ENCODE measurements around the gene CNR2.
"Not testable (repeated sequence)": the region's sequence is repeated elsewhere in the genome, so short reads cannot be mapped to it uniquely, and the experiment has no call there.

CNR2 gene

DNA sequence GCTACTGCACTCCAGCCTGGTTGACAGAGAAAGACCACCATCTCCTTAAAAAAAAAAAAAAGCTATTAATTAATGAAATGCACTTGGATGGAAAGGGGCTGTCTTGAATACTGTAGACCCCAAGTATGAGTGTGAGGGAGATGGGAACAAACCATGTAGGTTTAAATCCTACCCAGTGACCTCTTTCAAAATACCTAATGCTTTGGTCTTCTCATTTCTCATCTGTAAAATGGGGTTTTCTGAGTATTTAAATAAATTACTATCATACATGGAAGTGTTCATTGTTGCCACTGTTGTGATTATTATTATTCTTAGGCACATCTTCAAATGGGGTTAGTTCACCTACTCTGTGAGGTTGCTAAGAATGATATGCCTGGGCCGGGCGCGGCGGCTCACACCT, 27.9 kb downstream of the CNR2 start:
- no peak for DNase-seq (ENCODE audit: extremely low read depth in 1 of 2, low read depth in 1 of 2)

DNA sequence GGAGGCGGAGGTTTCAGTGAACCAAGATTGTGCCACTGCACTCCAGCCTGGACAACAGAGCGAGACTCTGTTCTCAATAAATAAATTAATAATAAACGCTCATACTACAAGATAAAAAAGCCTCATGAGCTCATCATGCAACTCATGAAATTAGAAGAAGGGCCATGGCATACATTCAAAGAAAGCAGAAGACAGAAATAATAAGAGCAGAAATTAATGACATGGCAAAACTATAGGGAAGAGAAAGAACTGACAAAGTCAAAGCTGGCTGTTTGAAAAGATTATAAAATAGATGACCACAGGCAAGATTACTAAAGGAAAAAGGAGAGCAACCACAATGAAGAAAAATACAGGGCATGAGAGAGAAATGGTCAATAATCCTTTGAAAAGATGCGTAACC, 30.4 kb downstream of the CNR2 start:
- no peak for DNase-seq (ENCODE audit: extremely low read depth in 1 of 2, low read depth in 1 of 2)

- no peak for DNase-seq (ENCODE audit: extremely low read depth in 1 of 2, low read depth in 1 of 2)
Measured at GRCh38 chr1:23879809-23880208, 33.4 kb downstream of the CNR2 start.

DNA sequence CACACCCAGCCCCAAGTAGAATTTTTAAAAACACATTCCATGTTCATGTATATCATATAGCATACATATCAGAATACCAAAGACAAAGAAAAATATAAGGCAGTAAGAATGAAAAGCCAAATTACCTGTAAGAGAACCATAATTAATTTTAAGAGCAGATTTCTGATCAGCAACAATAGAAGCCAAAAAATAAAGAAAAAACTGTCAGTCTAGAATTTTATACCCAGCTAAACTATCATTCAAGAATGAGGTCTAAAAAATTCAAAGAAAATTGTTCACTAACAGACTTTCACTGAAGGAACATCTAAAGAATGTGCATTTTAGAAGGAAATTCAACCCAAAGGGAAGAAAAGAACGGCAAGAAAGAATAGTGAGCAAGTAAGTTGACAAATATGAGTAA, 34.5 kb downstream of the CNR2 start:
- DNase-seq (ENCODE audit: extremely low read depth in 1 of 2, low read depth in 1 of 2) = no peak

GRCh38 chr1:23875382-23875781, 37.8 kb downstream of the CNR2 start:
- DNase-seq (ENCODE audit: extremely low read depth in 1 of 2, low read depth in 1 of 2) = no peak

DNA sequence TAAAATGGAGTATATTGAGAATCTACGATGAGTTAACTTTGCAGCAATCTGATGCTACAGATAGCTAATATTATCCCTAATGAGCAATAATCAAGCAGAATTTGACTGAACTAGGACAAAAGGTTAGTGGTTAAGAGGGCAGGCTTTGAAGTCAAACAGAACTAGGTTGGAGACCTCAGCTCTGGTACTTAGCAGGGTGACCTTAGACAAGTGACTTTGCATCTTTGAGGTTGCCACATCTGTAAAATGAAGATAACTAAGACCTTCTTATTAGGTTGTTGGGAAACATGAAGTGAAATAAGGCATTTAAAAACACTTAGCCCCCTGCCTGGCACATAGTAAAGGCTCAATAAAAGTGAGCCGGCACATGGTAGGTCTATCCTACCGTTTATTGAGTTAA, 40.7 kb downstream of the CNR2 start:
- DNase-seq (ENCODE audit: extremely low read depth in 1 of 2, low read depth in 1 of 2) = no peak

DNA sequence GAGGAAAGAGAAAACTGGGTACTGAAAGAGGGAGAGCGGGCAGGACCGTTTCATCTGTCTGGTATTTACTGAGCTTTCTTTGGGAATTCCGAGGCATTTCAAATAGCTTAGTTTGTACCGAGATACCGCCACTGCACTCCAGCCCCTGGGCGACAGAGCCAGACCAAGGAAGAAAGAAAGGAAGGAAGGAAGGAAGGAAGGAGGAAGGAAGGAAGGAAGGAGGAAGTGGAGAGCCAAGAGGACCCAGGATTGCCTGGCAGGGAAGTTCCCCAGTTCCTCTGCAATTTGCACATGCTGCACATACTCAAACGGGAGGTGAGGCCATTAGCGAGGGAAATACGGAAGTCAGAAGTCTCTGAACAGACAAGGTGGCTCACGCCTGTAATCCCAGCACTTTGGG, 44.1 kb downstream of the CNR2 start:
- DNase-seq (ENCODE audit: extremely low read depth in 1 of 2, low read depth in 1 of 2) = no peak

DNA sequence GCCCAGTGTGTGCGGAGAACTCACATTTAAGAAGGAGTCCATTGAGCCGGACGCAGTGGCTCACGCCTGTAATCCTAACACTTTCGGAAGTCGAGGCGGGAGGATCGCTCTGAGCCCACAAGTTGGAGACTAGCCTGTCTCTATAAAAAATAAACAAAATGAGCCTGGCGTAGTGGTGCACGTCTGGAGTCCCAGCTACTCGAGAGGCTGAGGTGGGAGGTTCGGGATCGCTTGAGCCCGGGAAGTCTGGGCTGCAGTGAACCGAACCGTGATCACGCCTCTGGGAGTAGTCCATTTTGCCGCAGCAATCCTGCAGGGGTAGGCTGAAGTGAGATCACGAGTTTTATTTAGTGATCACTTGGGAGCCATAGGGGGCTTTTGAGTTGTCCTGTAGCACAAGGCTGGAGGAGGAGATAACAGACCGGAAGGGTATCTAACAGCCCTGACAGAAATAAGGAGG, 44.6 kb downstream of the CNR2 start:
- DNase-seq (ENCODE audit: extremely low read depth in 1 of 2, low read depth in 1 of 2) = no peak

GRCh38 chr1:23867895-23868556, 45.1 kb downstream of the CNR2 start, which contains the start of gene FUCA1:
TSS of gene FUCA1 (minus strand) at chr1:23868290. CDS start at chr1:23868286, 4 bp downstream.
- peak; percentile 82 to 90 for DNase-seq (ENCODE audit: extremely low read depth in 1 of 2, low read depth in 1 of 2)

DNA sequence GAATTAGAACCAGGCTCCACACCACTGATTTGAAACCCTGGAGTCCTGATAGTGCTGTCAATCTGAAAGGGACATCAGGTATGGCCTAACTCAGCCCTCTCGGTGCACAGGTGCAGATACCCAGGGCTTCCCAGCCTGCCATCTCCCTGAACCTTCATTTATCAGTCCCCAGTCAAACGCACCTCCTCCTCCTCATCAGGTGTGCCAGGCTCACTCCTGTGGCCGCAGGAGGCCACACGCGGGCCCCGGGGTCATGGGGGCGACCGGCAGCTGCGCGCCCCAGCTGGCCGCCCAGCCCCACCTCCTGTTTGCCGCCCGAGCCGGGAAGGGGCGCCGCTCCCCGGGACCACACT, 45.6 kb downstream of the CNR2 start:
- DNase-seq (ENCODE audit: extremely low read depth in 1 of 2, low read depth in 1 of 2) = no peak

GRCh38 chr1:23865543-23865930, 47.6 kb downstream of the CNR2 start:
- DNase-seq (ENCODE audit: extremely low read depth in 1 of 2, low read depth in 1 of 2) = no peak

GRCh38 chr1:23864801-23865542, 48.2 kb downstream of the CNR2 start:
- no peak for DNase-seq (ENCODE audit: extremely low read depth in 1 of 2, low read depth in 1 of 2)

- DNase-seq (ENCODE audit: extremely low read depth in 1 of 2, low read depth in 1 of 2) = no peak
Measured at GRCh38 chr1:23862640-23863039, 50.5 kb downstream of the CNR2 start.

DNA sequence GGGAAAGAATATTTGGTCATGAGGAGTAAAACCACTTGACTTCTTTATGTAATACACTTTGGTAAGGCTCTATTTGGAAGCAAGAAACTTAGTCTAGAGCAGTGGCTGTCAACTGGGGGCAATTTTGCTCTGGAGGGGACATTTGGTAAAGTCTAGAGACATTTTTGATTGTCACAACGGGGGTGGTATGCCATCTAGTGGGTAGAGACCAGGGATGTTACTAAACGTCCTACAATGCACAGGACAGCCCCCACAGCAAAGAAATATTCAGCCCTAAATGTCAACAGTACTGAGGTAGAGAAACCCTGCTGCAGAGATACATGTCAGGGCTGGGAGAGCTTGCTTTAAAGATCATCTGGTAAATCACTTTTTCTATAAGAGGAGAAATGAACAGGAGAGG, 58.6 kb downstream of the CNR2 start:
- no peak for DNase-seq (ENCODE audit: extremely low read depth in 1 of 2, low read depth in 1 of 2)

DNA sequence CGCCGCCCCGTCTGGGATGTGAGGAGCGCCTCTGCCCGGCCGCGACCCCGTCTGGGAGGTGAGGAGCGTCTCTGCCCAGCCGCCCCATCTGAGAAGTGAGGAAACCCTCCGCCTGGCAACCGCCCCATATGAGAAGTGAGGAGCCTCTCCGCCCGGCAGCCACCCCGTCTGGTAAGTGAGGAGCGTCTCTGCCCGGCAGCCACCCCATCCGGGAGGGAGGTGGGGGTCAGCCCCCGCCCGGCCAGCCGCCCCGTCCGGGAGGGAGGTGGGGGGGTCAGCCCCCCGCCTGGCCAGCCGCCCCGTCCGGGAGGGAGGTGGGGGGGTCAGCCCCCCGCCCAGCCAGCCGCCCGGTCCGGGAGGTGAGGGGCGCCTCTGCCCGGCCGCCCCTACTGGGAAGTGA, 60.0 kb downstream of the CNR2 start:
- not testable (repeated sequence) for DNase-seq (ENCODE audit: extremely low read depth in 1 of 2, low read depth in 1 of 2)

- not testable (repeated sequence) for DNase-seq (ENCODE audit: extremely low read depth in 1 of 2, low read depth in 1 of 2)
Measured at GRCh38 chr1:23851406-23851805, 61.8 kb downstream of the CNR2 start.

DNA sequence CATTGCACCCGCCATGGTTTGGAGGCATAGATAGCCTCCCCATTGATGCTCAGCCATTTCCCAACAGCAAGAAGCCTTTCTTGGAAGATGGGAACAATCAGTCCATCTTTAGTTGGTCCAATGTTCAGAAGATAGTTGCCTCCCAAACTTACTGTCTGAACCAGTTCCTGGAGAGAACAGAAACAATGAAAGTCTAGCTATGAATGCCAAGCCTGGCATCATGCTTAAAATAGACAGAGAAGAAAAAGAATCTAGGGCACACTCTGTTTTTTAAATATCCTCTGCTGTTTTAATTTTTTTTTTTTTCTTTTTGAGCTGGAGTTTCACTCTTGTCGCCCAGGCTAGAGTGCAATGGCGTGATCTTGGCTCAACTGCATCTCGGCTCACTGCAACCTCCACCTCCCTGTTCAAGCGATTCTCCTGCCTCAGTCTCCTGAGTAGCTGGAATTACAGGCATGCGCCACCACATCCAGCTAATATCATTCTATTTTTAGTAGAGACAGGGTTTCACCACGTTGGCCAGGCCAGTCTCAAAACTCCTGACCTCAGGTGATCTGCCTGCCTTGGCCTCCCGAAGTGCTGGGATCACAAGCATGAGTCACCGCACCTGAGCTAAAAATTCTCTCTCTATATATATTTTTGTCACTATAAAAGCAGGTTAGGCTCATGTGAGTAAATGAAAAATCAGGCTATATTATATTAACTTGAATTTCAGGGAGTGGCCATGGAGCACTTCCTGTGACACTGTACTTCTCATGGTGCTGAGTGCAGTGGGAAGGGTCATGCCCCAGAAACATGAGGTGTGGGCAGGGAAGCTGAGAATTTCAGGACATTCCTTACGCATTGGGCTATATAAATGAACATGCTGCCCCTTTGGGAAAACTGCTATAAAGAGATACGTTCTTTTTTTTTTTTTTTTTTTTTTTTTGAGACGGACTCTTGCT, 64.2 kb downstream of the CNR2 start:
- DNase-seq (ENCODE audit: extremely low read depth in 1 of 2, low read depth in 1 of 2) = no peak

- not testable (repeated sequence) for DNase-seq (ENCODE audit: extremely low read depth in 1 of 2, low read depth in 1 of 2)
Measured at GRCh38 chr1:23847482-23848095, 65.6 kb downstream of the CNR2 start.

- no peak for DNase-seq (ENCODE audit: extremely low read depth in 1 of 2, low read depth in 1 of 2)
Measured at GRCh38 chr1:23845163-23845562, 68.0 kb downstream of the CNR2 start.

GRCh38 chr1:23843644-23844043, 69.5 kb downstream of the CNR2 start:
- DNase-seq (ENCODE audit: extremely low read depth in 1 of 2, low read depth in 1 of 2) = no peak

DNA sequence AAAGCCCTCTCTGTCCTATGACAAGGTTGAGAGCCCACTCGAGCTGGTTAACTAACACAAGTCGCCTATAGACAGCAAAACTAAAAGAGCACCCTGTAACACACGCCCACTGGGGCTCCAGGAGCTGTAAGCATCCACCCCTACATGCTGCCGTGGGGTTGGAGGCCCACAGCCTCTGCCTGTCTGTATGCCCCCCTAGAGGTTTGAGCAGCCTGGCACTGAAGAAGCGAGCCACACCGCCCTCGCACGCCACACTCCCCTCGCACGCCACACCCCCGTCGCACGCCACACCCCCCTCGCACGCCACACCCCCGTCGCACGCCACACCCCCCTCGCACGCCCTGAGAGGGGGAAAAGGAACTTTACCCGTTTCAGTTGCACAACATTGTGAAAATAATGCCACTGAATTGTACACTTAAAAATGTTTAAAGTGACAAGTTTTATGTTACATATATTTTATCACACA, 74.7 kb downstream of the CNR2 start:
- peak; percentile 48 to 51 for DNase-seq (ENCODE audit: extremely low read depth in 1 of 2, low read depth in 1 of 2)
